Muscle layer of colon (tissue), 2 donors: ENCODE measurements around the gene PRIMA1.

Experiments used
- H3K27ac ChIP-seq: one replicate; pipeline ENCODE4 v1.7.0; 2013; ENCODE audit warnings: low read depth, mild to moderate bottlenecking, low read length, moderate library complexity
- H3K27me3 ChIP-seq, 2 donors: one replicate each; pipeline ENCODE4 v1.7.0; 2013; ENCODE audit warnings: low read length in 2 of 2, mild to moderate bottlenecking in 2 of 2; ENCODE audit not compliant: insufficient read depth in 2 of 2, control insufficient read depth in 1 of 2
- H3K36me3 ChIP-seq: one replicate; pipeline ENCODE4 v1.7.0; 2013; ENCODE audit warnings: mild to moderate bottlenecking, low read length; ENCODE audit not compliant: insufficient read depth
- H3K4me1 ChIP-seq: one replicate; pipeline ENCODE4 v1.7.0; 2013; ENCODE audit warnings: mild to moderate bottlenecking, low read length; ENCODE audit not compliant: insufficient read depth
- H3K4me3 ChIP-seq, 2 donors: one replicate each; pipeline ENCODE4 v1.7.0; 2013; ENCODE audit warnings: low read length in 2 of 2, low read depth in 1 of 2, mild to moderate bottlenecking in 1 of 2, moderate library complexity in 1 of 2
- H3K9ac ChIP-seq: one replicate; pipeline ENCODE4 v1.7.0; 2013; ENCODE audit warnings: low read length
- H3K9me3 ChIP-seq: one replicate; pipeline ENCODE4 v1.7.0; 2013; ENCODE audit warnings: mild to moderate bottlenecking, low read length
- donor health status: abdominal sarcoma.
- donor health status: Adenocarcinoma of cecum.

Gene PRIMA1

DNA sequence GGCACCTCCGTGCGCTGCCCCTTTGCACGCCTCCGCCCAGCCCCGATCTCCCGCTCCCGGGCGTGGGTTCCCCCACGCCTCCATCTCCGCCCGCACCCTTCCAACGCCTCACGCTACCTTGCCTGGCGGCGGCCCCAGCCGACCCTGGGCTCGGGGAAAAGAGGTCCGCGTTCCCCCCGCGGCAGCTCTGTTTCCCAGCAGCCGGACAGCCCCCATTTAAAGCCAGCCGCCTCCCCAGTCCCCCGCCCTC is at the start of gene PRIMA1:
Gene PRIMA1 (minus strand): TSS at position 193 of the 250 bp plus-strand sequence. CDS start 767 bp downstream, outside the sequence.
- no peaks in the 10 kb centered on the region for H3K27me3 ChIP-seq
- peak within 1 kb of the TSS; percentile 60 to 75 for H3K4me3 ChIP-seq

GRCh38 chr14:93834699-93835371 is 46.5 kb upstream of the PRIMA1 start:
- no peaks in the 10 kb centered on the region for H3K27me3 ChIP-seq
- H3K36me3 ChIP-seq: no peaks in the 10 kb centered on the region
- H3K27ac ChIP-seq: no peak overlapping the region
- H3K4me3 ChIP-seq: no peak overlapping the region
- H3K4me1 ChIP-seq: peaks cover 8% of the 10 kb centered on the region
- H3K9me3 ChIP-seq: no peaks in the 10 kb centered on the region
- no peak overlapping the region for H3K9ac ChIP-seq

More for the DNA sequence above, at the start of gene PRIMA1:
- peak within 1 kb of the TSS; percentile 8 for H3K9ac ChIP-seq
- H3K9me3 ChIP-seq: no peaks in the 10 kb centered on the region
- H3K4me1 ChIP-seq: peaks cover 51% of the 10 kb centered on the region
- H3K36me3 ChIP-seq: no peaks in the 10 kb centered on the region
- H3K27ac ChIP-seq: peak within 1 kb of the TSS; percentile 77

DNA sequence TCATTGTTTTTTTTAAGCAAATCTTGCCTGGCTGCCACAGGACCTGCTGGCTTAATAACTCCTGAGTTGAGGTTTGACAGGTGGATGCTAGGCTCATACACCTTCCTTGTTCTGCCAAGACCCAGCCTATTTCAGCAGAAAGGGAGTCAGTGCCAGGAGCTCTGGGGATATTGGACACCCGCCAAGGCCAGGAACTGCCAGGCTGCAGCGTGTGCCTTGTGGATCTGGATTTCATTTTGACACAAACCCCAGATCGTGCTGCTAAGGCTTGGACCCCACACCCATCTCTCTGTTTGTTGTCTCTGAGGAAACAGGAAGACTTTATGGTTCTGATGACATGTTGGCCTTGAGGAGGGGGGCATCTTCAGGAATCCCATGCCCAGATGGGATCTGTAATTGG is 44.4 kb upstream of the PRIMA1 start:
- Histone ChIP-seq H3K9me3 (no peaks in the 10 kb centered on the region), H3K4me3 (no peak overlapping the region), H3K27me3 (no peaks in the 10 kb centered on the region), H3K27ac (no peak overlapping the region), H3K4me1 (peaks cover 8% of the 10 kb centered on the region), H3K9ac (no peak overlapping the region), H3K36me3 (no peaks in the 10 kb centered on the region)

DNA sequence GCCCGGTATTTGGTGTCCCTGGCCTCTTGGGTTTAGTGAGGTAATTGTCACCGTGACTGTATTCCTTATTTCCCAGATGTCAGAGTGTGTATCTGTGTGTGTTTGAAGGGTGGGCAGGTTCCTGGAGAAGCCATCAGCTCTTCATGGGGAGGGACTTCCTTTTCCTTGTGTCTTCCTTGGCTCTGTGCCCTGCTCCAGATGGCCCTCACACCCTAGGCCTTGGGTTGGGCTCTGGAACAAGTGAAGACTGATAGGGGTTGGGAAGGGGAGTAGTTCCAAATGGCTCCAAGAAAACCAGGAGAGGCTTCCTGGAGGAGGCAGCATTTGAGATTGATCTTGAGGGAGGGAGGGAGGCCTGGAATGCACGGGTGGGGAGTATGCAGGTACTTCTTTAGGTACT is 43.8 kb upstream of the PRIMA1 start:
- Histone ChIP-seq H3K9ac (no peak overlapping the region), H3K9me3 (no peaks in the 10 kb centered on the region), H3K36me3 (no peaks in the 10 kb centered on the region), H3K4me1 (peaks cover 8% of the 10 kb centered on the region), H3K4me3 (no peak overlapping the region), H3K27me3 (no peaks in the 10 kb centered on the region), H3K27ac (no peak overlapping the region)

GRCh38 chr14:93830753-93831461 is 42.6 kb upstream of the PRIMA1 start:
- Histone ChIP-seq H3K9ac (no peak overlapping the region), H3K36me3 (no peaks in the 10 kb centered on the region), H3K4me3 (no peak overlapping the region), H3K27ac (no peak overlapping the region), H3K27me3 (no peaks in the 10 kb centered on the region), H3K9me3 (no peaks in the 10 kb centered on the region), H3K4me1 (peaks cover 8% of the 10 kb centered on the region)

GRCh38 chr14:93829839-93830481 is 41.7 kb upstream of the PRIMA1 start:
- Histone ChIP-seq H3K27ac (no peak overlapping the region), H3K4me3 (no peak overlapping the region), H3K9ac (no peak overlapping the region), H3K4me1 (peaks cover 8% of the 10 kb centered on the region), H3K9me3 (no peaks in the 10 kb centered on the region), H3K27me3 (peaks cover 0 to 2% of the 10 kb centered on the region in 2 donors), H3K36me3 (no peaks in the 10 kb centered on the region)

DNA sequence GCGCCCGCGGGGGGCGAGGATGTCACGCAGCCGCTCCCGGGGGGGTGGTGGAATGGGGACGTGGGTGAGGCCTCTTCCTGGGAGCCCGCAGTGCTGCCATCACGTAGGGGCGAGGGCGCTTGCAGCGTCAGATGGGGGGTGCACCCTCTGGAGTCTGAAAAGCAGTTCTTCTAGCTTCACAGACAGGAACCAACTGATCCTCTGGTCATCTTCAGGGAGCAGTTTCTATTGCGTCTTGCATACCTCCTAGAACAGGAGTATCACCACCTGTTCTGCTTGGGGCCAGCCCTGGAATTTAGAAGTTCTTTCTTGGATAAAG is 36.9 kb upstream of the PRIMA1 start:
- Histone ChIP-seq H3K27ac (no peak overlapping the region), H3K27me3 (peaks cover 0 to 13% of the 10 kb centered on the region in 2 donors), H3K4me1 (no peaks in the 10 kb centered on the region), H3K9me3 (no peaks in the 10 kb centered on the region), H3K4me3 (no peak overlapping the region), H3K36me3 (no peaks in the 10 kb centered on the region), H3K9ac (no peak overlapping the region)

- H3K4me1 ChIP-seq: no peaks in the 10 kb centered on the region
- no peak overlapping the region for H3K27ac ChIP-seq
- H3K36me3 ChIP-seq: no peaks in the 10 kb centered on the region
- no peak overlapping the region for H3K4me3 ChIP-seq
- no peak overlapping the region for H3K9ac ChIP-seq
- no peaks in the 10 kb centered on the region for H3K9me3 ChIP-seq
- peaks cover 0 to 13% of the 10 kb centered on the region in 2 donors for H3K27me3 ChIP-seq
Measured at GRCh38 chr14:93824518-93825234, 36.4 kb upstream of the PRIMA1 start.

GRCh38 chr14:93824076-93824475 is 35.8 kb upstream of the PRIMA1 start:
- Histone ChIP-seq H3K27ac (no peak overlapping the region), H3K36me3 (no peaks in the 10 kb centered on the region), H3K4me3 (no peak overlapping the region), H3K4me1 (no peaks in the 10 kb centered on the region), H3K9me3 (no peaks in the 10 kb centered on the region), H3K9ac (no peak overlapping the region), H3K27me3 (peaks cover 0 to 13% of the 10 kb centered on the region in 2 donors)

DNA sequence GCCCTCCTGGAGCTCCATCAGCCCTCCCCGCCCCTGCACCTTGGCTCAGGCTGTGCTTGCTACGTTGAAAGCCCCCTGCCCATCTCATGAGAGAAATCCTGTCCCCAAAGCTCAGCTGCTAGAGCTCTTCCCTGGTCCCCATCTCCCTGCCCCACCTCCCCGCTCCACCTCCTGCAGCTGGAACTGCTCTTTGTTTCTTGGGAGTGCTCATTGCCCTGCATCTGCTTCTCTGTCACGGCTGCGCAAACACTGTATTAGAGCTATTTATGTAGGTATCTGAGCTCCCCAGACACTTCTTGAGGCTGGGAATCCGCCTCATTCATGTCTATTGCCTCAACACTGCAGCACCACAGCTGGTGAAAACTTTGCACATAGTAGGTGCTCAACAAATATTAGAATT is 32.8 kb upstream of the PRIMA1 start:
- Histone ChIP-seq H3K9me3 (no peaks in the 10 kb centered on the region), H3K36me3 (no peaks in the 10 kb centered on the region), H3K27ac (no peak overlapping the region), H3K9ac (no peak overlapping the region), H3K4me3 (no peak overlapping the region), H3K27me3 (peaks cover 0 to 13% of the 10 kb centered on the region in 2 donors), H3K4me1 (no peaks in the 10 kb centered on the region)

- H3K27ac ChIP-seq: no peak overlapping the region
- H3K9ac ChIP-seq: no peak overlapping the region
- H3K36me3 ChIP-seq: no peaks in the 10 kb centered on the region
- no peak overlapping the region for H3K4me3 ChIP-seq
- no peaks in the 10 kb centered on the region for H3K4me1 ChIP-seq
- H3K9me3 ChIP-seq: no peaks in the 10 kb centered on the region
- peaks cover 0 to under 1% of the 10 kb centered on the region in 2 donors for H3K27me3 ChIP-seq
Measured at GRCh38 chr14:93818857-93819256, 30.6 kb upstream of the PRIMA1 start.
